Stimulated activated CD8-positive, alpha-beta memory T cell treated with anti-CD3 and anti-CD28 coated beads, Interleukin-4, amount 100 ng/mL, for 24 hours (primary cell): ENCODE data around the gene CALCA.

Experiments used
- DNase-seq: peaks from one replicate; pipeline ENCODE4 v3.0.0-alpha.2; 2020; ENCODE audit warnings: low read depth

Gene CALCA

DNA sequence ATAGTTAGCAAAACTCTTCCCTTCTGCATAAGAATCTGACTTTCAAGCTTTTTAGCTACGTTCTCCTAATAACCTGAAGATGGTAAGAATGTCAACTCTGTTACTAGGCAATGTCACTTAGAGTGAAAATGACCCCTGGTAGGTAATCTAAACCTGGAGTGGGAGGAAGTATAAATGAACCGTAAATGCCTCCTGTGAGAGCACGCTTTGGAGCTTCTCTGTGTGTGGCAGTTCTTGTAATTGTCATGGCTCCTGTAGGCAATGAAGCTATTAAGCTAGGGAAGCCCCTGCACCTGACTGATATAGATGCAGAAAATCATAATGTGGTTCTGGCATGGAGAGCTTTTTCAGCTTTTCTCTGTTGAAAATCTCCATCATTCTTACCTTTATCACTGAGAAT is 29.4 kb downstream of the CALCA start:
- DNase-seq: no peak

DNA sequence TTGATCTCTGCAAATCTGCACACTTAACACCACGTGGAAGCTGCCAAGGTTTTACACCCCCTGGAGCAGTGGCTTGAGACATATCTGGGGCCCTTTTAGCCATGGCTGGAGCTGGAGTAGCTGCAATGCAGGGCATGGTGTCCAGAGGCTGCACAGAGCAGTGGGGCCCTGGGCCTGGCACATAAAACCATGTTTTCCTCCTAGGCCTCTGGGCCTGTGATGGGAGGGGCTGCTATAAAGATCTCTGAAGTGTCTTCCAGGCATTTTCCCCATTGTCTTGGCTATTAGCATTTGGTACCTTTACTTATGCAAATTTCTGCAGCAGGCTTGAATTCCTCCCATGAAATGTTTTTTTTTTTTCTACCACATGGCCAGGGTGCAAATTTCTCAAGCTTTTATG is 33.2 kb downstream of the CALCA start:
- no peak for DNase-seq

DNA sequence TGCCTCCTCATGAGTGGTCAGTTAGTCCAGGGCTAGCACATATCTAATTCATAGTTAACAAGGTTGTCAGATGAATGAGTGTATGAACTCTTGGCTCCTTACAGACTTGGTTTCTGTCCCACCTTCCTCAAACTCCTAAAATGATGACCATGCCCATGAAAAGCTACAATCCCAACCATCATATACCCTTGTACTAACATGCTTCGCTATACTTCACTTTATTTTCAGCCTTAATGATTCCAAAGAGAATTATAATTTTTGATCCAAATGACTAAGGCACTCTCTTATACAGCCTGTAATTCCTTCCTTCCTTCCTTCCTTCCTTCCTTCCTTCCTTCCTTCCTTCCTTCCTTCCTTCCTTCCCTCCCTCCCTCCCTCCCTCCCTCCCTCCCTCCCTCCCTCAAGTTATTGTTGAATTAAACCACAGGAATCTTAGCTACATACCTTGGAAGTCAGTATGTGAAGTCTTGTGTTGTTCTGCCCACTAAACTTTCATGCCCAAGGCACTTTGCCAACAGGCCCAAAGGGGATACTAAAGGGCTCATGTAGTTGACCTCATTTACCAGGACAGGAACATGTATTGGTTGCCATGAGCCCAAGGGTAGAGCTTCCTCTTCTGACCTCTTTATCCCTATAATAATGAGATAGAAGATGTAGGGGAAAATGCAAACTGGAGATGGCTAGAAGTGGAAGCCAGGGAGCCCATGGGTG is 37.4 kb downstream of the CALCA start:
- no peak for DNase-seq

DNA sequence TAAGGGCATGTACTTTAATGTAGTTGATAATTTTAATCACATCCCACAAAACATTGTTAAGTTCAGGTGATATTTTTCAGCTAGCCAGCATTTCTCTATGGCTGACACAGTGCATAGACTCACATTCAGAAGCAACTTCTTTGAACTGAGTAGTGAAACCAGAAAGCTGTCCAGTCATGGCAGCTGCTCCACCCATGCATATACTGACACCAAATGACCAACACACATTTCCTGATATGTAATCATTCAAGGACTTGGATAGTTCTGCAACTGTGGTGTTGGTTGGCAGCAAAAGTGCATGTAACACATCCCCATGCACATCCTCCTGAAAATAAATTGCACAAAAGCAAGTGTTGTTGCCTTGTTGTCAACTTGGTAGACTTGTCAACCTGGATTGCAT is 39.7 kb downstream of the CALCA start:
- DNase-seq: no peak

DNA sequence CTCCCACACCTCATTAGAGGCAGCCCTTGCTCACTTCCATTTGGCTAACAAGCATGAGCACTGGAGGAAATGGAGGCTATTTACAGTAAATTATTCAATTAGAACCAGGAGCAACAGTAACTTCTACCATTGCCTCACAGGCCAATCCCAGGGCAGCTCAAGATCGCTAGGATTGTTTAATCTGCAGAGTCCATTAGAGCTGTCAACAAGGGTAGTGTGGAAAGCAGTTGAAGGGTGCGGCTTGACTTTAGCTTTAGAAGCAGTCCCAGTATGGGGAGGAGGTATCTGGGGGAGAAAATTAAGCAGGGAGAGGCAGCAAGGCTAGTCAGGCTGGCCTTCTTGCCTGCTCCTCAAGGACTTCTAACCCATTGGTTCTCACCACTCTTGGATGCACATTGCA is 41.8 kb downstream of the CALCA start:
- no peak for DNase-seq

DNA sequence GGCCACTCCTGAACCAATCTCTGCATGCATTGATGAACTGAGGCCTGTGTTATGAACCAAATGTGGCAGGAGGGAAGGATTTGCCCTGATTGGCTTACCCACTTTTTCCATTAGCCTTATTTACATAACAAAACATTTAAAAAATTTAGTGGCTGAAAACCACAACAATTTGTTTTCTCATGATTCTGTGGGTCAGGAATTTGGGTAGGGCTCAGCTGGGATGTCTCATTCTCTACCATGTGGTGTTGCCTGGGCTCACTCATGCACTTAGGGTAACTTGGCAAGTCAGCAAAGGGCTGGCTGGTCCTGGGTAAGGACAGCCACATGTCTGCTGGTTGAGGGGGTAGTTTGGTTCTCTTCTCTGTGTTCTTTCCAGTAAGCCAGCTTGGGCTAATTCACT is 45.0 kb downstream of the CALCA start:
- DNase-seq: no peak

DNA sequence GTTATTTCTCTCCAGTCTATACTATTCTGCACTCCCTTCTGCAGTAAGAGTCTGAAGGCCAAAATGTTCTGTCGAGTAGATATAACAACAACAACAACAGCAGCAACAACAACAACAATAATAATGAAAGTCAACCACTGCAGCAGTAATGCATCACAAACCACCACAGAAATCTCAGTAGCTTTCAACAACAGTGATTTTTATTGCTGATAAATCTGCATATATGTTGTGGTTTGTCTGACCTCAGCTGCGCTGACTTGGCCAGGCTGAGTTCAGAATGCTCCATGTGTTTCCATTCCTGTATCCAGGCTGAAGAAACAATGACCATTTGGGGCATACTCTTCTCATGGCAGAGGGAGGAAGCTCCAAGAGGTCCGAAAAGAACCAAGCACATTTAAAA is 47.8 kb downstream of the CALCA start:
- no peak for DNase-seq
